Stimulated activated CD4-positive, alpha-beta T cell treated with anti-CD3 and anti-CD28 coated beads, TNF-alpha, amount 100 ng/mL, for 4 hours (primary cell): ENCODE measurements around the gene TGM5.
"Not testable (repeated sequence)": the region's sequence is repeated elsewhere in the genome, so short reads cannot be mapped to it uniquely, and the experiment has no call there.

Experiments
- DNase-seq, 3 experiments: peaks; one replicate each; pipeline ENCODE4 v3.0.0-alpha.2; 2020; ENCODE audit warnings: low read depth in 3 of 3

TGM5 gene

DNA sequence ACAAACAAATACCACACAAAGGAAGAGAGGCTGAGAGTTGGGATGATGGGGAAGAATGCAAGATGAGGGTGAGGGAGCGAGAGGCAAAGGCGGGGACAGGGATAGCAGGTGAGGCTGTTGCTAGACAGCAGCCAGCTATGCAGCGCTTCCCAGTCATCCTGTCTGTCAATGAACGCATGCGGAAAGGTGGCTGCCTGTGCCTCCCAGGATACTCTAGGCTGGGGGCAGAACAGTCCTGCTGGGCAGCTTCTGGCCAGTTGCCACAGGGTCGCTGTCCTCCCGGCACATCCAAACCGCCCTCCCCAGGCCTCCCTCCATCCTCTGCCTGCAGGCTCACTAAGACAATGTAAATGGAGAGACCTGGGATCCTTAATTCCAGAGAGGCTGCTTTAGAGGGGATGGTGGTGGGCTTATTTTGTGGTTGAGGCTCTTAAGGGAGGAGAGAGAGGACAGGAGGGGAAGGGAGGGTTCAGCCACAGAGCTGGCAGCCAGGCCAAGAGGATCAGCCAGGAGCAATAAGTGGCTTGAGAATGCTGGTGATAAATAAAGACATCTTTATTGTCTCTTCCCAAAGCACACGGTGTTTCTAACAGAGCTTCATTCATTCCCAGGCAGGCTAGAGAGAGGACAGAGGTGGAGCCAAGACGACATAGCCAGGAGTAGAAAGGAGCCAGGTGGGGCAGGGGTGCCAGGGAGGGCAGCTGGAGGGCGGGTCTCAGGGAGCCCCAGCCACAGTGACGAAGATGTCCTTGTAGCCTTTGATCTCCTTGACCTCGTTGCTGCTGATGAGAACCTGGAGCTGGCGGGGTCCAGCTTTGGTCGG lies 9.2 kb upstream of the TGM5 start:
- no peak for DNase-seq

DNA sequence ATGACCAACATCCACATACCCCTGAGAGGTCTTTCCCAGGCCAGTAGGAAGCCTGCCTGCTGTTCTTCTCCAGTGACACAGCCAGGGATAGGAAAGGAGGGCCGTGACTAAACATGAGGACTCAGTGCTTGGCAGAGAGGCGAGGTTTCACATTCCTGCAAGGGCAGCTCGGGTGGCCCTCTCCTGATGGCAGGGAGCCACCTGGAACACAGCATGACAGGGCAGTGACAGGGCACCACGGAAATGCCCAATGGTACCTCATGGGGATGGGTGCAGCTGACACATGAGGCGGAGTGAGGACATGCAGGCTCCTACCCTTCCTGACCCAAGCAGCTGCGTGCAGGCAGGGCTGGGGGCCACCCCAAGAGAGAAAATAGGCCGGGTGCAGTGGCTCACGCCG lies 7.4 kb upstream of the TGM5 start:
- DNase-seq: no peak

DNA sequence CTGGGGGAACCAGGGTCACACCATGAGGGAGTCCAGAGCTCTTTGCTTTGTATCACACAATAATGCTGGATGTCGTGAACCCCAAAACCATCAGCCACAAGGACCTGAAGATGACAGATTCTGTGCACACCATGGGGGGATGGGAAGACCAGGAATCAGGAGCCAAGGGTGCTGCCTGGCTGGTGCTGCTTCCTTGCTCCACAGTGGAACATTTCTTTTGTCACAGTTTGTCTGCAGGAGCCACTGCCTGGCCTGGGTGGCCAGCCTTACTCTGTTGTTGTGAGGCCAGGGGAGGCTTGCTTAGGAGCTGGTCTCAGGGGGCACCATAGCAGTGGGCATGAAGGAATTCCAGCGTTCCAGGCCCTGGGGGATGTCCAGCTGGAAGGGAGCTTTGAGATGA lies 6.5 kb upstream of the TGM5 start:
- no peak for DNase-seq

DNA sequence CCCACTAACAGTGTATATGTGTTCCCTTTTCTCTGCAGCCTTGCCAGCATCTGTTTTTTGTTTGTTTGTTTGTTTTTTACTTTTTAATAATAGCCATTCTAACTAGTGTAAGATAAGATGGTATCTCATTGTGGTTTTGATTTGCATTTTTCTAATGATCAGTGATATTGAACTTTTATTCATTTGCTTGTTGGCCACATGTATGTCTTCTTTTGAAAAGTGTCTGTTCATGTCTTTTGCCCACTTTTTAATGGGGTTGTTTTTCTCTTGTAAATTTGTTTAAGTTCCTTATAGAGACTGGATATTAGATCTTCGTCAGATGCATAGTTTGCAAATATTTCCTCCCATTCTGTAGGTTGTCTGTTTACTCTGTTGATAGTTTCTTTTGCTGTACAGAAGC lies 5.2 kb upstream of the TGM5 start:
- DNase-seq: not testable (repeated sequence)

DNA sequence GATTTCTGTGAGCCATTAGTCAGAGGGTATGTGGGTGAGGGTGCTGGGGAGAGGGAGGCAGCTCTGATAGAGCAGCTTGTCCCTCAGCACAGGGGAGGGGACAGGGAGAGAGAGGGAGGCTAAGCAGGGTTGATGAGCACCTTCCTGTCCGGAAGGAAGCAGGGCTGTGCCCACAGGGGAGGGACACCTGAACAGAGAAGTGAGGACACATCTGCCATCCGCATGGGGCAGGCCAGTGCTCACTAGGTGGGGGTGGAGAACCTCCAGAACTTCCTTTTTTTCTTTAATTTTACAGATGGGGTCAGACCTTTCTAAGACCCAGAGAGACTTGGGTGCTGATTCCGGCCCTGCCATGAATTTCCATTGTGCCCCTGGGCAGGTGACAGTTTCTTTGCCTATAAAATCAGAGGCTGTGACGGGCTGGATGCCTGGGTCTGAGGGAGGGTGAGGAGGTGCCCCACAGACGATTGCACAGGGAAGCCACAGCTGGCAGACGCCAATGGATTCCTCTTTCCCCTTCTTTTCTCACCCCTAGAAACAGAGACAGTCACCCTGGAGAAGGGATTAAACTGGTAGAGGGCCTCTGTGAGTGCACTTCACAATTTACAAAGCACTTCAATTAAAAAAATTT lies 4.1 kb upstream of the TGM5 start:
- no peak for DNase-seq

DNA sequence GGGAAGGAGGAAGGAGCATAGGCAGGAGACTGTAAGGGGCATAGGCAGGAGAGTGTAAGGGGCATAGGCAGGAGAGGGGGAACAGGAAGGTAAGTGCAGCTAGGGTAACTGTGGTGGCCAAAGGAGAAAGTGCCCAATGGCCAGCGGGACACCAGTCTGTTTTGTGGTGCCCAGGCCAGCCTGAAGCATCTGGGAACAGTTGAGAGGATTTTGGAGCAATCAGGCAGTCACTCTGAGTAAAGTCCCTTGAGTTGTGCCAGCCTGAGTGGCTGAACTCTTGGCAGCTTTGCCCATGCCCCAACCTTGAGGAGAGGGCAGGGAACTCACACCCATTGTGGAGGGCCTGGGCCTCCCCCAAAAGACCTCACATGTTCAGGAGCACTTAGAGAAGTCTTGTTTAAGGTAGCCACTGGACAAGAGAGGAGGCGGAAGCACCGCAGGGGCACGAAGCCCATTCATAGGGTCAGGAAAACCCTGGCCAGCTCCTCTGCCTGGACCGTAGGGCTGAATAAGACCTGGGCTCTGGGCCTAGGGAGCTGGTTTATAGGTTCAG lies 3.5 kb upstream of the TGM5 start:
- DNase-seq: no peak

DNA sequence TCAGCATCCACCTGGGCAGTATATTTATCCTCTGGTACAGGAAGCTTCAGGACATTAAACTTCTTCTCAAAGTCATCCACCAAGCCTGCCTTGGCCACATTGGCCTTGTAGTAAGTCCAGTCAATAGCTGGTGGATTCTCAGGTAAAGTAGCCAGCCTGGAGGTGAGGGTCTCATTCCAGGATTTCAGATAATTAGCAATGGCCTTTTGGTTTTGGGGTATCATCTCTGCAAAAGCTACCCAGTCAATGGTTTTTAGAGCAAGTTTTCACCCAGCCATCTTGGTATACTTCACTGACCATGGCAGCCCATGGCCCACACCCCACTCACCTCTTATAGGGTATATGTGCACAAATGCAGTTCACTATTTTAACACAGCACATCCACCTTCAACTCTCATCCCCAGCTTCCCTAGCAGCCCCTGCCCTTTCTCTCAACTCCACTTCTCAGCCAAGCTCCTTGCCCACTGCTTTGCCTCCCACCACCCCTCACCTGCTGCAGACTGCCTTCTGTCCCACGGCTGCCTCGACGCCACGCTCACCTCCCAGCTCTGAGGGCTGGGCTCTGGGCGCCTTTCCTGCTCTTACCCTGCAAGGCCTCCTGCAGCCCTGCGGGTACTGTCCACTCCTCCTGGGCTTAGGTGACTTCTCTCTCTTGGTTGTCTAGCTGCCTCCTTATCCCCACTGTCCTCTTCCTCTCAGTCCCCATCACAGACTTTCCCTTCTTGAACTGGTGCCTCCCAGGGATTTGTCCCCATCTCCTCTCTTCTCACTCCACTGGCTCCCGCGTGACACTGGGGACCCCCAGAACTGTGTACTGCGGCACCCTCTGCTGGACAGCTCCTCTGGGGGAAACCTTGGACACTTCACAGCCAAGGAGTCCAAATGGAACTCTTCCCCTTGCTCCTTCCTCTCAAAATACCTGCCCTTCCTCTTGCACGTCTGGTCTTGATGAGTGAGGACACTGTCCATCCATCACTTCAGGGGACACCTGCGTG lies 1.7 kb upstream of the TGM5 start:
- DNase-seq: no peak

DNA sequence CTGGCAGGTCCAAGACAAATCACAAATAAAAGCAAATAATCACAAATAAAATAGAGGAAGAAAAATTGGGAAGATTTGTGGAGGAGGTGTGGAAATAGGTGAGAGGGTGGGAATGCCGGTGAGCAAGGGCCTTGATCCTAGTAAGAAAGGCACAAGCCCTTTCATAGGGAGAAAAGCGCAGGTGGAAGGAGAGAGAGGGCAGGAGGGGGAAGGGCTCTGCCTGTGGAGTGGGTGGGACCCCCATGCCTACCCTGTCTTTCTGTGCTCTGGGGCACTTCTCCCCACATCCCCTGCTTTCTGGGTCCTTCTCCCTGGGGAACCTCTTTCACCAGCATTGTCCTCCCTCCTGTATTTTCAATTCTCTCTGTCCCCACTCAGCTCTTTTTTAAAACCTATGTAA lies 711 bp upstream of the TGM5 start:
- no peak for DNase-seq

DNA sequence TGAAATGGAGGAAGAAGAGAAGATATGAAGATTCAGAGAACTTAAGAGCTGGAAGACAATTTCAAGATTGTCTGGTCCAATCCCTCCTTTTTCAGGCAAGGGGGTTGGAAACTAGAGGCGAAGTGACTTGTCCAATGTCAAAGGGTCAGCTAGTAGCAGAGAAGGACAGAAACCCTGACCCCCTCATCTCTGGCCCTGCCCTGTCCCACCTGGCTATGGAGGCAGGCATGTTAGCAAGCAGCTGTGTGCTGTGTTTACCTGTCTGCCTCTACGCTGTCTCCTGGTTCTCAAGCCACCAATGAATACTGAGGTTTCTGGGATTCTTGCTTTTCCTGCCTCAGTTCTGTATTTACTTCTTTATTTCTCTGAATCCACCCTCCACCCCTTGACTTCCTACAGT lies 342 bp downstream of the TGM5 start:
- no peak for DNase-seq

DNA sequence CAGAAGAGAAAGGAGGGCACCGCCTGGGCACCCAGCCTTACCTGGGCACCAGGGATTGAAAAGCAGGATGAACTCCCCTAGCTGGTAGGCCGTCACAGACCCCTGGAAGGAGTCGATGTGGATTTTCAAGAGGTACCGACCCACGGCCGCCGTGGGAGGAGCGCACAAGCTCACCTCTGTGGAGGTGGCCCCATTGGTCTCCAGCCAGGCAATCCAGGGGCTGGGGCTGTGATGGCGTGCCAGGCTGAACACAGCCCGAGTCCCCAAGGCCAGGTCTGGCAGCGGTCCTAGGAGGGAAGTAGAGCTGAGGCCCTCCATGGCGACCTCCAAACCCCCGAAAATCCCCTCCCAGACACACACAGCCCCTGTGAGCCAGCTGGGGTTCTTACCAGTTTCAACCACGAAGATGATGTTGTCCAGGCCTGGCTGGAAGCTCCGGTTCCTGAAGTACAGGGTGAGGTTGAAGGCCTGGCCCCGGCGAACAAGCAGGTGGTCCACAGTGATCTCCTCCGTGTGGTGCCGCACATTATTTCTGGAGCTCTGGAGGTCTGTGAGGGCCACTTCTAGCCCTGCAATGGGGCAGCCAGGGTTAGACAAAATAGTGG lies 6.6 kb downstream of the TGM5 start:
- DNase-seq: no peak

DNA sequence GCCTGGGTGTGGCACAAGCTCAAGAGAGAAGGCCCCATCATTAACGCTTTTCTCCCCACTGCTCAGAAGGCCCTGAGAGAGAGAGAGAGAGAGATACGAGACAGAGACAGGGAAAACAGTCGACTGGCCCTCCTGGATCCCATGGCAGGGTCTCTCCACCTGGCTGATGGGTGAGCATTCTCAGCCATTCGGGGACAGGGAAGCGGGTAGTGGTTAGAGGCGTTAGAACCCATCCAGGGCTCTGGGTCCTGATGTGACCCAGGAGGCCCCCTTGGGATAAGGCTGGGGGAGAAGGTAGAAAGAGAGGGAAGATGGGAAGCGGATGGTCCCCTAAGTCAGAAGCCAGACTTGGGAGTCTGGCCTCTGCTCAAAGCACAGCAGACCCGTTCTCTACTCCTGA lies 7.9 kb downstream of the TGM5 start:
- no peak for DNase-seq

DNA sequence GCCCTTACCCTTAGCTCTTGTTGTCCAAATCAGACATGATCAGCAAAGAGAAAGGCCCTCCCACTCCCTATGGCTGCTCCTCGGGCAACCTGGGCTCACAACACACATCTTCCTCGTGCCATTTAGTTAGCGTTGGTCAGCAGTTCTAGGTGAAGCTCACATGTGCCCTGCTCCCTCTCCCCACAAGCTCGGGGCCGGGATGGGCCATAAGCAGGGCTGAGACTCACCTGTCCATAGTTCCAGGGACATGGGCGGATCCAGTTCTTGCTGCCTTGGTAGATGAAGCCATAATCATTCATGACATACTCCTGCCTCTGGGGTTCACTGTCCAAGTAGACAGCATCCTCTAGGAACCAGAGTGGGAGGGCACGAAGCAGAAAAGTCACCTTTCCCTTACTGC lies 10.4 kb downstream of the TGM5 start:
- DNase-seq: no peak

DNA sequence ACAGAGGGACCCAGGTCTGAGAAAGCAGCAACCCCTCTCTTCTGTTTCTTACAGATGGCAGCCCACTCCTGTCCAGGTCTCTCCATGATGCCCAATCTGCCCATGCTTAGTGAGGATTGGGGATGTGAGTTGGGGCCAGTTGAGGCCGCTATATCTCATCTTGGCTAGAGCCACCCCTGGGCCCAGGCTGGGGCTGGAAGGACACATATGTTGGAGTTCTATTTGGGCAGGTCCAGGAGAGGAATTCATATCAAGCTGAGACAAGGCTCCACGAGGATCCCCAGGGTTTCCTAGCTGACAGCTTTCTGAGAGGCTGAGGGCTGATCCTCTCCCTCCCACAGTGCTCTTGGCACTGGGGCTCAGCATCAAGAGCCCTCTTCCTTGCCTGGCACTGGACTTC lies 11.4 kb downstream of the TGM5 start:
- DNase-seq: no peak

DNA sequence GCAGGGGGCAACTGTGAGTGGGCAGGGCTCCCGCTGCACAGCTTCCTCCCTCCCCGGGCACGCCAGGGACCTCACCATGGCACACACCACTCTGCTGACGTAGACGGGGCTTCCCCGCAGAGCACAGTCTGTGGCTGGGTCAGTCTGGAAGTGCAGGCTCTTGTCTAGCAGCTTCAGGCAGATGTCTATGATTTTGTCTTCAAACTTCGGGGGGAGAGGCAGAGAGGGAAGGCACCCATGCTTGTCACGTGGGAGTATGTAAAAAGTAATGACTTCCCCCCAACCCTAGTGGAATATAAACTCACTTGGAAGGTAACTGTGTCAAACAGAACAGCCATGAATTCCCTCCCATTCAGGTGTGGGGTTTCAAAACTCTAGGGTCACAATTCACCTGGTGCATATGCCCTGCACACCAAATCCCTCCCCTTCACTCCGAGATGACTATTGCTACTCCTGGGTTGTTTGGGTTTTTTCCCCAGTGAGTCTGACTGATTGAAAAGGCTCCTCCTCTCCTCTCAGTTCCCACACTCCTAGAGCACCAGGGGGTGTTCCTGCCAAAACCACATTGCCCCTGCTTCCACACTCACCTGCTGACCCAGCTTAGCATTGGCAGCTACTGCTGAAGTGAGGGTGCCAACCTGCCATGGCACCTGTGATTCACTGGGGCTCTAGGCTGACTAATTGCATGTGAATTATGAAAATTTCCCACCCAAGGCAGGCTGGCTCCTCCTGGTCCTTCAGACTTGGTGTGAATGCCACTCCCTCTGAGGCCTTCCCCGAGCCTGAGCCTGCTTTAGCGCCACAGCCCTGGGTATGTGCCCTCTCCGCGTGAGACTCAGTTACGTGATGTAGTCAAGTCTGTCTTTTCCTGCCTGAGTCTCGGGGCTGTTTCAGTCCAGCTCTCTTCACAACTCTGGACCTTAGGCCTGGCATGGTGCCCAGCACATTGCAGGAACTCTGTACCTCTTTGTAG lies 13.0 kb downstream of the TGM5 start:
- DNase-seq: no peak

DNA sequence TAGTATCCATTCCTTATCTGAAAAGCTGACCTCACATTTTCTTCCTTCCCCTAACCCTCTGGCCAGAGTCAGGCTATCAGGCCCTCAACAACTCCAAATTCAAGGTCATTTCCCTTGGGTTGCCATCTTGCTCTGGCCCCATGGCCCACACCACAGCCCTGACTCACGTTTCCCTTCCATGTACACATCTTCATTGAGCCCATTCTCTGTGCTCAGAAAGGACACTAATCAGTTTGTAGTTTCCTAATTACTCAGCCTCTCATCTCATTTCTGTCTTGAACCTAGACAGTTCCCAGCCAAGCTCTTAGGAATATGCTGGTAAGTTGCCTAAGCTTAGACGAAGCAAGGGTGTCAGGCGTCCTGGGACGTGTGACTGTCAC lies 14.9 kb downstream of the TGM5 start:
- DNase-seq: no peak

DNA sequence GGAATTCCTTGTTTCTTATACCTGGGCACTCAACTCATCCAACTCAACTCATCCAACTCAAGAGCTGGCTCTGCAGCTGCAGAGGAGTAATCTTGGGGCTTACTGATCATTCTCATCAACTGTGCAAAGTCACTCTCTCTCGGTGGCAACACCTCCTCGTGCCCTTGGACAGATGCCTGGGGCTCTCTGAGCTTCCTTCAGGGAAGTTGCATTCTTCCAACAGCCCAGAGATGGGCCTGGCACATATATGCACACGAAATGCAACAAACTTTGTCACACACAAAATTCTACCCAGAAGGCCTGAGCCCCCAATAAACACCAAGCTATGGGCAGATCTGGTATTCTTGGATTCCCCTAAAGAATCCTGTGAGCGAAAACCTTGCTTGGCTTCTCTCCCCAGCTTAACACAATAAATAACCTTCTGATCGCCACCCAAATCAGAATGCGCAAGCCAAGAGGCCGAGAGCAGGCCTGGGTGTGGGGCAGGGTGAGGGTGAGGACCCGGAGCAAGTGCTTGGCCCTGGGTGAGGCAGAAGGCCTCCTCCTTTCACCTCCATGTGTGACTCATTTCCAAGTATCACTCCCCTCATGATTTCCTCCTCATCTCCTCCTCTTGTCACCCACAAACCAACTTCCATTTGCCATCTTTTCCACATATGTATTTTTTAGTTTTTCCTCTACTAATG lies 15.4 kb downstream of the TGM5 start:
- DNase-seq: no peak

DNA sequence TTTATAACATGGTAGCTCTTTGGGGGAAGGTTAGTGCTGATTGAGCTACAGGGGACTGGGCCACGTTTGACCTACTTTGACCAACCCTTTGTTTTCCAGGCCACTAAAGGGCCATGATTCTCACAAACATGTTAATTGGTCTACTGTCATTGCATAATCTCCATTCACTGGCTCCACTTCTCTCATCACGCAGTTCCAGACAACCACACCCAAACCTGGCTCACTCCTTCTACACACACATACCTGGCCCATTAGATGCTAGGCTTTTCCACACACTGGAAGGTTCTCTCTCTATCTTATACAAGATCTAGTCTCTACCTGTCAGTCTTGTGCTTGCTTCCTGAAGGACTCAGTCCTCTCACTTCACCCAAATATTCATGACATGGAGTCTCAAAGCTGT lies 15.9 kb downstream of the TGM5 start:
- no peak for DNase-seq

DNA sequence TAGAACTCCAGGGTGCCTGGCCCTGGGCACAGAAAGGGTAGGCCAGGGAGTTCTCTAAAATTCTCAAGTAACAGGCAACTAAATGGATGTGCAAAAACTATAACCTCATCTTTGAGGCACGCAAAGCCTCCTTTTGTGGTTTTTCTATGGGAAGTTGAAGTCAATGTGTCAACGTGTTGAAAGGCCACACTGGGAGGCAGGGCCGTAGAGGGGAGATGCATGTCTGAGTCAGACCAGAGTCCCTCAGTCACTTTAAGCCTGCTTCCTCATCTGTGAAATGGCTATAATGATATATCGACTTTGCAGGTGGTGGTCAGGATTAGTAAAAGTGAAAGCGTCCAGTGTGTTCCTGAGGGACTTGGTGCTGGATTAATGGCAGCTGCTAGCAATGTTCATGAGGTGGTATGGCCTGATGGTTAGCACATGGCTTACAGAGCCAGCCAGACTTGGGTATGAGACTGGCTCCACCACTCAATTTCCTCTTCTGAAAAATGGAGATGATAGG lies 17.0 kb downstream of the TGM5 start:
- no peak for DNase-seq

DNA sequence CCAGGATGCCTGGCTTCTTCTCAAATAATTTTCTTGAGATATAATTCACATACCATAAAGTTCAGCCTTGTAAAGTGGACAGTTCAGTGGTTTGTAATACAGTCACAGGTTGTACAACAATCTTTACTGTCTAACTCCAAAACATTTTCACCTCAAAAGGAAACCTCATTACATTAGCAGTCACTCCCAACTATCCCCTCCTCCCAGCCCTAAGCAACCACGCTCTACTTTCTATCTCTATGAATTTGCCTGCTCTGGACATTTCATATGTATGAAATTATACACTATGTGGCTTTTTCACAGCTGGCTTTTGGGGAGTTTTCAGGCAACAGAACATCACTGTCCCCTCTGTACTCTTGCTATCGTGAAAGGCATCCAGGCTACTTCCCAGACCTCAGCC lies 17.5 kb downstream of the TGM5 start:
- DNase-seq: no peak

DNA sequence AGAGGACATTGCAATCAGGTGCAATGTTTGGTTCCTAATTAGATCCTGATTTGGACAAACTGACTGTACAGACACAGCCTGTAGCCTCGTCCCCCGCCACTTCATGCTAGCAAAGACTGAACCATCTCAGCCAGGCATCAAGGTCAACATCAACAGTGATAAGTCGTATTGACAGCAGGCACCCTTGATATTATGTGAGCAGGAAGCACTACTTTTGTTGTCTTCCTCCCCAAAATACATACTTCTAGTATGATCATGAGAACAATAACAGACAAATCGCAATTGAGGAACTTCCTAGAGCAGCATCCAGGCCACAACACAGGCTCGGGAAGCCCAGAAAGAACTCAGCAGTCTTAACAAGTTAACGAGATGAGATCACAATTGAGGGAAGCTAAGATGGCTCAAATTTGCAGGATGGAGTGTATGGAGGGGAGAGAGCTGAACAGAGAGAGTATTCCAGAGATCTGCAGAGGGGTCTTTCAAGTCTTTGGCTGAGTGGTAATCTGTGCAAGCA lies 20.4 kb downstream of the TGM5 start:
- no peak for DNase-seq
